IMR-90 (cell line): Measurements from ENCODE around the gene PABPC1L. TPM values are rescaled to one million over a fixed set of nuclear protein-coding genes. Genes with fewer than 3 reads are reported as not detected.

ENCODE experiments used
- ATAC-seq: fragments of 200-7000 bp; cut with Tn5 transposase; 2 replicates; pipeline ENCODE4 v1.9.1; 2020; ENCODE audit warnings: low read depth, mild to moderate bottlenecking, moderate library complexity
- BruUV-seq: library from RNA; stranded (reverse); fragments of 400-500 nt; replicated peaks from 2 replicates; lab custom pipeline; 2021; lab: Mats Ljungman, UMichigan
- CTCF ChIA-PET: fragments of 300-600 bp; formaldehyde crosslinking; extraction: SDS; loops from one replicate; lab custom pipeline; 2021; ENCODE audit warnings: antibody characterized with exemption; lab: Yijun Ruan, JAX
- POLR2A ChIA-PET: fragments of 300-600 bp; sonication (Branson Sonifier 250); formaldehyde crosslinking; loops from one replicate; lab custom pipeline; 2022; ENCODE audit warnings: antibody characterized with exemption; ENCODE audit not compliant: unreplicated experiment; lab: Charles Lee
- DNase-seq: peaks from one replicate; pipeline ENCODE4 v3.0.0; 2013
- H2AFZ ChIP-seq: replicated peaks from 2 replicates; pipeline ENCODE3; 2013; ENCODE audit warnings: low read length, mild to moderate bottlenecking; ENCODE audit not compliant: poor library complexity
- H2AK5ac ChIP-seq: 2 replicates; pipeline ENCODE4 v1.6.1; 2013; ENCODE audit warnings: low read depth, low read length, inconsistent platforms
- H2AK9ac ChIP-seq: replicated peaks from 2 replicates; pipeline ENCODE3; 2013; ENCODE audit warnings: mild to moderate bottlenecking, low read depth, low read length, moderate library complexity; ENCODE audit not compliant: poor library complexity
- H2BK120ac ChIP-seq: 2 replicates; pipeline ENCODE4 v1.6.1; 2013; ENCODE audit warnings: low read depth, low read length, inconsistent platforms
- H2BK15ac ChIP-seq: 3 replicates; pipeline ENCODE4 v1.6.1; 2013; ENCODE audit warnings: low read depth, low read length, inconsistent platforms
- H2BK20ac ChIP-seq: 2 replicates; pipeline ENCODE4 v1.6.1; 2013; ENCODE audit warnings: low read depth, mild to moderate bottlenecking, inconsistent platforms, low read length, moderate library complexity
- H2BK5ac ChIP-seq: 2 replicates; pipeline ENCODE4 v1.6.1; 2013; ENCODE audit warnings: mild to moderate bottlenecking, low read depth, low read length, inconsistent platforms; ENCODE audit not compliant: poor library complexity, severe bottlenecking
- H3K14ac ChIP-seq: replicated peaks from 2 replicates; pipeline ENCODE4 v1.6.1; 2013; ENCODE audit warnings: low read depth, low read length, inconsistent platforms
- H3K18ac ChIP-seq: 2 replicates; pipeline ENCODE4 v1.6.1; 2013; ENCODE audit warnings: low read depth, low read length, control low read depth
- H3K23ac ChIP-seq: 2 replicates; pipeline ENCODE4 v1.6.1; 2013; ENCODE audit warnings: low read depth, low read length, inconsistent platforms
- H3K27ac ChIP-seq: 2 replicates; pipeline ENCODE4 v1.5.1; 2013; ENCODE audit warnings: mild to moderate bottlenecking, control low read depth, low read length; ENCODE audit not compliant: insufficient read depth
- H3K27me3 ChIP-seq: 2 replicates; pipeline ENCODE4 v1.6.1; 2013; ENCODE audit warnings: low read length; ENCODE audit not compliant: control insufficient read depth, insufficient read depth
- H3K36me3 ChIP-seq: 2 replicates; pipeline ENCODE4 v1.6.1; 2013; ENCODE audit warnings: low read length, mixed read lengths; ENCODE audit not compliant: control insufficient read depth, insufficient read depth
- H3K4ac ChIP-seq: 2 replicates; pipeline ENCODE4 v1.6.1; 2013; ENCODE audit warnings: low read depth, low read length, inconsistent platforms
- H3K4me1 ChIP-seq: 2 replicates; pipeline ENCODE4 v1.6.1; 2013; ENCODE audit warnings: low read length, mixed read lengths; ENCODE audit not compliant: control insufficient read depth, insufficient read depth
- H3K4me2 ChIP-seq: 2 replicates; pipeline ENCODE4 v1.6.1; 2013; ENCODE audit warnings: low read depth, mild to moderate bottlenecking, control low read depth, low read length, moderate library complexity
- H3K4me3 ChIP-seq: 2 replicates; pipeline ENCODE4 v1.5.1; 2013; ENCODE audit warnings: low read depth, mild to moderate bottlenecking, control low read depth, low read length, moderate library complexity; ENCODE audit not compliant: insufficient read depth
- H3K56ac ChIP-seq: 2 replicates; pipeline ENCODE4 v1.6.1; 2013; ENCODE audit warnings: low read length, inconsistent platforms; ENCODE audit not compliant: insufficient read depth; ENCODE audit errors: extremely low read depth
- H3K79me1 ChIP-seq, 2 experiments: 2 replicates each; pipeline ENCODE4 v1.6.1; 2013; ENCODE audit warnings: low read length in 2 of 2, inconsistent platforms in 1 of 2, low read depth in 1 of 2
- H3K9ac ChIP-seq: 2 replicates; pipeline ENCODE4 v1.6.1; 2013; ENCODE audit warnings: low read depth, low read length, control low read depth
- H3K9me1 ChIP-seq: 2 replicates; pipeline ENCODE4 v1.6.1; 2013; ENCODE audit warnings: low read length, inconsistent platforms; ENCODE audit not compliant: insufficient read depth
- H3K9me3 ChIP-seq: 2 replicates; pipeline ENCODE4 v1.6.1; 2013; ENCODE audit warnings: low read length; ENCODE audit not compliant: control insufficient read depth, insufficient read depth
- H4K20me1 ChIP-seq: 2 replicates; pipeline ENCODE4 v1.6.1; 2013; ENCODE audit warnings: low read length, inconsistent platforms; ENCODE audit not compliant: insufficient read depth
- H4K5ac ChIP-seq: 2 replicates; pipeline ENCODE4 v1.6.1; 2013; ENCODE audit warnings: mild to moderate bottlenecking, low read depth, low read length, control low read depth
- H4K8ac ChIP-seq, 2 experiments: 2 replicates each; pipeline ENCODE4 v1.6.1; 2013; ENCODE audit warnings: low read depth in 2 of 2, low read length in 2 of 2, control low read depth in 1 of 2, inconsistent platforms in 1 of 2
- H4K91ac ChIP-seq: 2 replicates; pipeline ENCODE4 v1.6.1; 2013; ENCODE audit warnings: low read depth, low read length, inconsistent platforms; ENCODE audit not compliant: insufficient read depth
- CEBPB ChIP-seq: IDR thresholded peaks from 2 replicates; pipeline ENCODE4 v1.6.1; 2012; ENCODE audit warnings: low read depth, low read length, improper control_type of control experiment
- CHD1 ChIP-seq: IDR thresholded peaks from 2 replicates; pipeline ENCODE4 v1.6.1; 2012; ENCODE audit warnings: low read depth, low read length, improper control_type of control experiment
- CTCF ChIP-seq: conservative IDR thresholded peaks from 2 replicates; pipeline ENCODE4 v1.5.1; 2012; ENCODE audit warnings: mild to moderate bottlenecking, low read depth, low read length, improper control_type of control experiment
- MAFK ChIP-seq: IDR thresholded peaks from 2 replicates; pipeline ENCODE4 v1.6.1; 2012; ENCODE audit warnings: low read depth, low read length, improper control_type of control experiment
- MXI1 ChIP-seq: IDR thresholded peaks from 2 replicates; pipeline ENCODE4 v1.6.1; 2012; ENCODE audit warnings: low read depth, mild to moderate bottlenecking, low read length, moderate library complexity, borderline replicate concordance
- NFE2L2 ChIP-seq: fragments of 150-350 bp; IDR thresholded peaks from 2 replicates; pipeline ENCODE4 v1.6.1; 2016; ENCODE audit warnings: low read depth, mild to moderate bottlenecking, low read length
- RAD21 ChIP-seq: IDR thresholded peaks from 2 replicates; pipeline ENCODE4 v1.6.1; 2012; ENCODE audit warnings: low read length, improper control_type of control experiment
- RCOR1 ChIP-seq: IDR thresholded peaks from 2 replicates; pipeline ENCODE4 v1.6.1; 2012; ENCODE audit warnings: mild to moderate bottlenecking, low read length, improper control_type of control experiment; ENCODE audit not compliant: insufficient replicate concordance
- RFX5 ChIP-seq: IDR thresholded peaks from 2 replicates; pipeline ENCODE4 v1.8.0; 2012; ENCODE audit warnings: low read depth, mild to moderate bottlenecking, low read length, moderate library complexity
- SMC3 ChIP-seq: fragments of 150-350 bp; IDR thresholded peaks from 2 replicates; pipeline ENCODE4 v1.6.1; 2016; ENCODE audit warnings: low read depth, mild to moderate bottlenecking, antibody characterized with exemption, low read length, moderate library complexity
- USF2 ChIP-seq: fragments of 150-350 bp; IDR thresholded peaks from 2 replicates; pipeline ENCODE4 v1.6.1; 2017; ENCODE audit warnings: mild to moderate bottlenecking, antibody characterized with exemption, low read length, low read depth
- WGBS, 2 experiments: methylation state at CpG; one replicate each; pipeline versions ENCODE4 v1.1.5 to v1.1.7; 2013; ENCODE audit warnings: missing lambda C conversion rate in 2 of 2; ENCODE audit not compliant: insufficient read length in 1 of 2; ENCODE audit errors: extremely low coverage in 2 of 2; 5-methylcytosine and 5-hydroxymethylcytosine counted together
- dilution Hi-C: fragments of 300-500 bp; cut with HindIII; formaldehyde crosslinking; loops from one replicate; pipeline ENCODE4 v1.14.3; 2018; ENCODE audit warnings: low sequenced_read_pairs; ENCODE audit not compliant: unreplicated experiment
- in situ Hi-C: fragments of 300-500 bp; cut with MboI; formaldehyde crosslinking; loops from 3 replicates; pipeline ENCODE4 v1.14.3; 2019; ENCODE audit warnings: low sequenced_read_pairs, inconsistent platforms, mixed read lengths
- intact Hi-C: fragments of 100-400 bp; cut with micrococcal nuclease; formaldehyde crosslinking; loops from 2 replicates; pipeline ENCODE4 v1.10.0; 2022
- polyA plus RNA-seq, 3 experiments: library from polyadenylated mRNA; depleted of rRNA; stranded (reverse); fragments of >200 nt; gene quantifications; 2 replicates each; pipeline ENCODE4 v1.2.3, GENCODE V29; 2012; ENCODE audit warnings: low replicate concordance in 1 of 3
- total RNA-seq: library from RNA; depleted of rRNA; stranded (reverse); fragments of >200 nt; gene quantifications from 2 replicates; pipeline ENCODE4 v1.2.3, GENCODE V29; 2012

Gene PABPC1L
- total and polyA plus RNA-seq, 2 of the 4 experiments (the other 2 are of a cell fraction): 6.1 to 82.4 TPM

DNA sequence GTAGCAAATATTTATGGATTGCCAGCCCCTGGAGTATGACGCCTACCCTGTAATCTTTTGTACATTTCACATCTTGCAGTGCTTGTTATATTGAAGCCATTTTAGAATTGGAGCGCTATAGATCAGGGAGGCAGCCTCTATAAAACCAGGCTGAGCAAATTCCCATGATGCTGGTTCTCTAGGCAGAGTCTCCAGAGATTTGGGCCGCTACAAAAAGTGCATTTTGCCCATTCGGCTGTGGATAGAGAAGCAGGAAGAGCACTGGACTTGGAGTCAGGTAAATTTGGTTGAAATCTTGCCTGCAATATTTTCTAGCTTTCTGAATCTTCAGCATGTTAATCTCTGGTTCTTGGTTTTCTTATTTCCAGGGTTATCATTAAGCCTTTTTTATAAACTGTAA, 22.4 kb upstream of the PABPC1L start:
- TF ChIP-seq CEBPB (no peak), CHD1 (no peak), MAFK (no peak), MXI1 (no peak), RFX5 (no peak), NFE2L2 (no peak), SMC3 (no peak), RAD21 (no peak), USF2 (no peak), RCOR1 (no peak), CTCF (no peak)
- no CpG with 5 or more reads among the region's 4 CpGs for WGBS, 2 experiments
- Histone ChIP-seq H3K23ac (0 out of 2 replicates have a peak overlapping the region, but pooled peaks have one; percentile 69), H4K20me1 (peaks cover 65% of the 10 kb centered on the region), H3K14ac (no peak overlapping the region), H2AFZ (no peak overlapping the region), H3K18ac (no peak overlapping the region), H4K5ac (no peak overlapping the region), H3K4ac (no peak overlapping the region), H3K27ac (no peak overlapping the region), H3K4me3 (peak overlapping the region; percentile 79; the same call in 1 of the 2 replicates), H2BK5ac (no peak overlapping the region), H2BK15ac (no peak overlapping the region), H3K4me2 (peak overlapping the region; percentile 100), H2AK9ac (no peak overlapping the region), H3K27me3 (no peaks in the 10 kb centered on the region), H3K9me3 (no peaks in the 10 kb centered on the region), H2BK20ac (no peak overlapping the region), H3K79me1 (peaks cover 0 to 17% of the 10 kb centered on the region in 2 experiments; a peak in 2 of 4 replicates), H3K9me1 (no peaks in the 10 kb centered on the region), H3K4me1 (peaks cover 2% of the 10 kb centered on the region), H4K8ac (no peak overlapping the region), H3K36me3 (no peaks in the 10 kb centered on the region; the same call in 1 of the 2 replicates), H2BK120ac (no peak overlapping the region), H3K56ac (no peak overlapping the region), H3K9ac (no peak overlapping the region; the same call in 1 of the 2 replicates), H4K91ac (no peak overlapping the region), H2AK5ac (no peak overlapping the region)
- no TSS peak for BruUV-seq
- dilution Hi-C loops: no loop called here
- CTCF ChIA-PET: interaction anchor here (0.7 to 1.2 kb wide), 2 partner anchors 12 to 15 kb away, joined by 3 read pairs; no protein-coding TSS in a partner anchor
- in situ Hi-C loops: no loop called here
- no peak for DNase-seq
- POLR2A ChIA-PET: no interaction called here
- no peak for ATAC-seq
- intact Hi-C loops: loop anchor here (10.0 kb wide), 1 partner anchor 673 kb away; the partner anchor contains the start of gene OSER1
